ENCODE measurements around the gene UGDH.
"Not testable (repeated sequence)": the region's sequence is repeated elsewhere in the genome, so short reads cannot be mapped to it uniquely, and the experiment has no call there.

UGDH gene

GRCh38 chr4:39504538-39504937 is 22.7 kb downstream of the UGDH start:
- Histone ChIP-seq H3K27ac (ENCODE audit: extremely low read depth, low read depth, low read length) (no peak overlapping the region), H3K4me1 (ENCODE audit: control insufficient read depth, insufficient read depth, low read length) (no peaks in the 10 kb centered on the region), H3K4me3 (ENCODE audit: low read depth, low read length) (no peak overlapping the region), H3K36me3 (ENCODE audit: control insufficient read depth in 2 of 2, insufficient read depth in 1 of 2, low read length in 2 of 2) (peaks cover 16 to 74% of the 10 kb centered on the region in 2 experiments), H3K9me3 (ENCODE audit: control insufficient read depth, insufficient read depth, low read depth, low read length) (no peaks in the 10 kb centered on the region)
- ChIA-PET CTCF (no interaction called here), POLR2A (no interaction called here)
- no peak for TF ChIP-seq SP2 (tag by site-specific recombination; IDR thresholded peaks at IDR 0.05)
- TF ChIP-seq ZNF140 (tag by site-specific recombination; IDR thresholded peaks at IDR 0.05): no peak
- TF ChIP-seq REPIN1 (tag by site-specific recombination; IDR thresholded peaks at IDR 0.05; ENCODE audit: low read depth): no peak
- no peak for TF ChIP-seq ZNF19 (tag by site-specific recombination; IDR thresholded peaks at IDR 0.05; ENCODE audit: low read depth)
- TF ChIP-seq ZNF623 (tag by site-specific recombination; IDR thresholded peaks at IDR 0.05): no peak
- TF ChIP-seq ZSCAN5A (tag by site-specific recombination; IDR thresholded peaks at IDR 0.05): no peak
- TF ChIP-seq ZBTB1 (tag by site-specific recombination; IDR thresholded peaks at IDR 0.05): no peak
- no peak for TF ChIP-seq ZNF311 (tag by site-specific recombination; IDR thresholded peaks at IDR 0.05; ENCODE audit: borderline replicate concordance)
- TF ChIP-seq ZNF169 (tag by site-specific recombination; IDR thresholded peaks at IDR 0.05): no peak
- no peak for TF ChIP-seq ZNF561 (tag by site-specific recombination; IDR thresholded peaks at IDR 0.05; ENCODE audit: borderline replicate concordance)
- TF ChIP-seq HOXA7 (CRISPR knock-in tag; IDR thresholded peaks at IDR 0.05; ENCODE audit: borderline replicate concordance): no peak
- no peak for TF ChIP-seq ZNF10 (tag by site-specific recombination; IDR thresholded peaks at IDR 0.05)
- no peak for TF ChIP-seq ZNF404 (tag by site-specific recombination; IDR thresholded peaks at IDR 0.05)
- no peak for TF ChIP-seq HOXD13 (CRISPR knock-in tag; IDR thresholded peaks at IDR 0.05; ENCODE audit: borderline replicate concordance)
- no peak for TF ChIP-seq ZNF433 (tag by site-specific recombination; IDR thresholded peaks at IDR 0.05; ENCODE audit: low read depth)
- TF ChIP-seq ZNF2 (tag by site-specific recombination; IDR thresholded peaks at IDR 0.05): no peak
- TF ChIP-seq ZNF302 (tag by site-specific recombination; IDR thresholded peaks at IDR 0.05; ENCODE audit: low read depth): no peak

- H3K36me3 ChIP-seq (ENCODE audit: control insufficient read depth in 2 of 2, insufficient read depth in 1 of 2, low read length in 2 of 2): peaks cover 11 to 66% of the 10 kb centered on the region in 2 experiments
- H3K4me1 ChIP-seq (ENCODE audit: control insufficient read depth, insufficient read depth, low read length); H3K27ac ChIP-seq (ENCODE audit: extremely low read depth, low read depth, low read length); H3K9me3 ChIP-seq (ENCODE audit: control insufficient read depth, insufficient read depth, low read depth, low read length); CTCF ChIA-PET; POLR2A ChIA-PET; H3K4me3 ChIP-seq (ENCODE audit: low read depth, low read length): not testable (repeated sequence)
These were observed 24.6 kb downstream of the UGDH start for GRCh38 chr4:39502664-39503035.

- Histone ChIP-seq H3K27ac (ENCODE audit: extremely low read depth, low read depth, low read length) (no peak overlapping the region), H3K36me3 (ENCODE audit: control insufficient read depth in 2 of 2, insufficient read depth in 1 of 2, low read length in 2 of 2) (peaks cover 11 to 62% of the 10 kb centered on the region in 2 experiments), H3K4me3 (ENCODE audit: low read depth, low read length) (no peak overlapping the region), H3K4me1 (ENCODE audit: control insufficient read depth, insufficient read depth, low read length) (no peaks in the 10 kb centered on the region), H3K9me3 (ENCODE audit: control insufficient read depth, insufficient read depth, low read depth, low read length) (no peaks in the 10 kb centered on the region)
- ChIA-PET CTCF (no interaction called here), POLR2A (no interaction called here)
- TF ChIP-seq ZNF398 (tag by site-specific recombination; IDR thresholded peaks at IDR 0.05) (no peak), ZNF548 (tag by site-specific recombination; IDR thresholded peaks at IDR 0.05) (no peak), ZSCAN30 (tag by site-specific recombination; IDR thresholded peaks at IDR 0.05) (no peak)
- TF ChIP-seq, protein P1, sequence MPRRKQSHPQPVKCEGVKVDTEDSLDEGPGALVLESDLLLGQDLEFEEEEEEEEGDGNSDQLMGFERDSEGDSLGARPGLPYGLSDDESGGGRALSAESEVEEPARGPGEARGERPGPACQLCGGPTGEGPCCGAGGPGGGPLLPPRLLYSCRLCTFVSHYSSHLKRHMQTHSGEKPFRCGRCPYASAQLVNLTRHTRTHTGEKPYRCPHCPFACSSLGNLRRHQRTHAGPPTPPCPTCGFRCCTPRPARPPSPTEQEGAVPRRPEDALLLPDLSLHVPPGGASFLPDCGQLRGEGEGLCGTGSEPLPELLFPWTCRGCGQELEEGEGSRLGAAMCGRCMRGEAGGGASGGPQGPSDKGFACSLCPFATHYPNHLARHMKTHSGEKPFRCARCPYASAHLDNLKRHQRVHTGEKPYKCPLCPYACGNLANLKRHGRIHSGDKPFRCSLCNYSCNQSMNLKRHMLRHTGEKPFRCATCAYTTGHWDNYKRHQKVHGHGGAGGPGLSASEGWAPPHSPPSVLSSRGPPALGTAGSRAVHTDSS (tag by site-specific recombination; IDR thresholded peaks at IDR 0.05): no peak
These were observed 25.1 kb downstream of the UGDH start for GRCh38 chr4:39502019-39502663.
